Measurements from ENCODE around the gene KIF4B. TPM values are rescaled to one million over a fixed set of nuclear protein-coding genes. Genes with fewer than 3 reads are reported as not detected.

KIF4B gene
- total RNA-seq, 1 experiment from 2014 or later: 0.07 TPM

DNA sequence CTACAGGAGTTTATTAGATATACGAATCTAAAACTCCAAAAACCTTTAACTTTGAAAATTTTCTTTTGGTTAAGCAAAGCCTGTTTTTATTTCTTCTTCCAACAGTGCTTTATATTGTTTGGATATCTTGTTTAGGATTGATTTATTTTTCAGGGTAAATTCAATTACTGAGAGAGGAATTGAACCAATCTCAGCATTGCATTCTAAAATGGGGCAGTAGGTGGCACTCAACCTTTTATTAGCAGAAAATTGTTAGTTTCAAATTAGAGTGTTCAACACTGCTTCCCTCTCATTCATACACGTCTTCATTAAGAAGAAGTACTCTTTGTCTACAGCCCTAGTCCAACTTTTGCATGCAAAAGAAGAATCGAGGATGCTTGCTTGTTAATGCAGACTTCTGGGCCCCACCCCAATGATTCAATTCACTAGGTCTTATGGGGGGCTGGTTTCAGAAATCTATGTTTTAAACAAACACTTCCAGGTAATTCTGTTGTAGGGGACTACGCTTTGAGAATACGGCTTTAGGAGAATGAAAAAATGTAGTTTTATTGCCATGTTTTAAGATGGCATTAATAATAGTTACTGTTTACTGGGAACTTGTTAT lies 46.0 kb upstream of the KIF4B start:
- no peaks in the 10 kb centered on the region for H3K9me3 ChIP-seq (ENCODE audit: control insufficient read depth, low read depth, low read length)
- Mint-ChIP-seq H3K27ac (no peak overlapping the region), H3K36me3 (ENCODE audit: insufficient read depth in 1 of 3, low read depth in 3 of 3) (peaks cover 0 to 6% (median 5%) of the 10 kb centered on the region in 3 experiments; a peak in 4 of 7 replicates)

More for the DNA sequence above, 46.0 kb upstream of the KIF4B start:
- Histone ChIP-seq H3K27me3 (ENCODE audit: insufficient read depth, low read length) (no peaks in the 10 kb centered on the region), H3K79me1 (ENCODE audit: insufficient read depth, low read depth, low read length, poor library complexity, severe bottlenecking) (no peaks in the 10 kb centered on the region), H3K27ac (ENCODE audit: insufficient read length, low read depth, low read length) (no peak overlapping the region), H2BK120ac (ENCODE audit: low read depth, low read length, poor library complexity, severe bottlenecking) (no peak overlapping the region), H4K91ac (ENCODE audit: insufficient read length, low read depth, low read length) (no peak overlapping the region), H4K5ac (ENCODE audit: insufficient read length, low read depth, low read length) (no peak overlapping the region), H3K23ac (ENCODE audit: insufficient read length, low read depth, low read length) (no peak overlapping the region), H2BK20ac (ENCODE audit: low read depth, low read length, poor library complexity, severe bottlenecking) (no peak overlapping the region), H4K20me1 (ENCODE audit: control insufficient read depth, insufficient read depth, insufficient read length) (no peaks in the 10 kb centered on the region), H3K23me2 (ENCODE audit: insufficient read length, low read depth, low read length, poor library complexity, severe bottlenecking) (no peaks in the 10 kb centered on the region), H3K4ac (ENCODE audit: low read depth, low read length) (no peak overlapping the region), H3K18ac (ENCODE audit: insufficient read length, low read depth, low read length) (no peak overlapping the region), H4K8ac (replicated peaks; ENCODE audit: insufficient read length, low read depth, low read length) (no peak overlapping the region), H3K9ac (ENCODE audit: extremely low read depth, insufficient read length, low read length) (no peak overlapping the region), H3T11ph (ENCODE audit: low read length) (no peak overlapping the region), H2BK12ac (ENCODE audit: insufficient read length, low read depth, low read length) (no peak overlapping the region), H3K56ac (ENCODE audit: insufficient read length, low read depth, low read length) (no peak overlapping the region), H3K4me2 (ENCODE audit: insufficient read depth, insufficient read length, low read length) (no peak overlapping the region), H2AFZ (ENCODE audit: low read length) (no peak overlapping the region), H2BK5ac (ENCODE audit: insufficient read length, low read length) (no peak overlapping the region), H2BK15ac (ENCODE audit: low read depth, low read length) (no peak overlapping the region), H3K79me2 (ENCODE audit: insufficient read depth, low read length) (no peaks in the 10 kb centered on the region), H3K14ac (ENCODE audit: insufficient read depth, low read length) (no peak overlapping the region), H3K4me1 (ENCODE audit: insufficient read depth, low read length) (no peaks in the 10 kb centered on the region), H2AK5ac (ENCODE audit: insufficient read length, low read length) (no peak overlapping the region)
- DNase-seq: no peak
- Mint-ChIP-seq H3K4me3 (no peak overlapping the region), H3K9me3 (no peaks in the 10 kb centered on the region), H3K4me1 (no peaks in the 10 kb centered on the region), H3K27me3 (ENCODE audit: low read depth) (no peaks in the 10 kb centered on the region)
- TF ChIP-seq CTCF (conservative IDR thresholded peaks at IDR 0.05): peak; percentile 68
- no CpG with 5 or more reads among the region's 5 CpGs for WGBS (ENCODE audit: extremely low coverage, insufficient read length, low lambda C conversion rate)

Data from H9 (cell line).